Common myeloid progenitor, CD34-positive (primary cell): Measurements from ENCODE around the gene IFIT5.

ENCODE experiments used
- CTCF ChIA-PET: fragments of 350-600 bp; sonication (Branson Sonifier 250); formaldehyde crosslinking; loops from one replicate; lab custom pipeline; 2021; ENCODE audit warnings: antibody characterized with exemption; lab: Charles Lee
- POLR2A ChIA-PET: fragments of 350-600 bp; sonication (Branson Sonifier 250); formaldehyde crosslinking; loops from one replicate; lab custom pipeline; 2021; ENCODE audit warnings: antibody characterized with exemption; lab: Charles Lee
- DNase-seq, 3 donors: peaks; one replicate each; pipeline versions ENCODE4 v3.0.0 to v3.0.0-alpha.2; 2013
- H3K27ac ChIP-seq, 2 experiments: 1 replicate in 1 of 2; 2 replicates in 1 of 2; pipeline ENCODE4 v1.7.0; 2013; ENCODE audit warnings: inconsistent platforms in 2 of 2, low read length in 2 of 2, mild to moderate bottlenecking in 2 of 2, low read depth in 1 of 2, moderate library complexity in 1 of 2; ENCODE audit not compliant: severe bottlenecking in 2 of 2, insufficient read depth in 1 of 2, poor library complexity in 1 of 2
- H3K27me3 ChIP-seq, 5 experiments: replicated peaks in 2 of 5; 1 replicate in 3 of 5; 2 replicates in 2 of 5; pipeline versions ENCODE4 v1.6.1 to v1.7.0; 2013; ENCODE audit warnings: low read length in 4 of 5, mild to moderate bottlenecking in 2 of 5, moderate library complexity in 2 of 5, inconsistent platforms in 1 of 5; ENCODE audit not compliant: insufficient read depth in 5 of 5, control insufficient read depth in 4 of 5
- H3K36me3 ChIP-seq, 4 experiments: 1 replicate in 2 of 4; 2 replicates in 2 of 4; pipeline versions ENCODE4 v1.6.1 to v1.7.0; 2013; ENCODE audit warnings: low read length in 3 of 4, control low read depth in 1 of 4, mild to moderate bottlenecking in 1 of 4; ENCODE audit not compliant: control insufficient read depth in 4 of 4, insufficient read depth in 4 of 4
- H3K4me1 ChIP-seq, 4 experiments: 1 replicate in 3 of 4; 2 replicates in 1 of 4; pipeline versions ENCODE4 v1.6.1 to v1.7.1; 2013; ENCODE audit warnings: low read length in 3 of 4, mild to moderate bottlenecking in 3 of 4, control low read depth in 1 of 4, inconsistent platforms in 1 of 4, moderate library complexity in 1 of 4; ENCODE audit not compliant: control insufficient read depth in 4 of 4, insufficient read depth in 4 of 4; ENCODE audit errors: control extremely low read depth in 1 of 4
- H3K4me3 ChIP-seq, 7 experiments: 1 replicate in 4 of 7; 2 replicates in 3 of 7; pipeline versions ENCODE4 v1.5.1 to v1.7.0; 2013; ENCODE audit warnings: mild to moderate bottlenecking in 7 of 7, low read length in 6 of 7, moderate library complexity in 6 of 7, inconsistent platforms in 2 of 7, low read depth in 2 of 7, control low read depth in 1 of 7; ENCODE audit not compliant: insufficient read depth in 4 of 7, control insufficient read depth in 1 of 7; ENCODE audit errors: extremely low read depth in 1 of 7
- H3K9me3 ChIP-seq, 5 experiments: 1 replicate in 4 of 5; 2 replicates in 1 of 5; pipeline versions ENCODE4 v1.6.1 to v1.7.1; 2013; ENCODE audit warnings: low read length in 4 of 5, mild to moderate bottlenecking in 2 of 5, inconsistent platforms in 1 of 5, low read depth in 1 of 5, moderate library complexity in 1 of 5; ENCODE audit not compliant: control insufficient read depth in 4 of 5, insufficient read depth in 2 of 5; ENCODE audit errors: control extremely low read depth in 1 of 5
- WGBS: methylation state at CpG from one replicate; pipeline ENCODE4 v1.1.5; 2013; ENCODE audit not compliant: insufficient coverage; 5-methylcytosine and 5-hydroxymethylcytosine counted together

IFIT5 gene

GRCh38 chr10:89393898-89394297 lies 20.5 kb upstream of the IFIT5 start:
- ChIA-PET POLR2A (no interaction called here), CTCF (interaction anchor here (1.0 to 1.2 kb wide), 3 partner anchors 10 to 102 kb away, joined by 3 to 4 read pairs (median 3); partner anchors contain the start of gene IFIT3)
- Histone ChIP-seq H3K27ac (no peak overlapping the region), H3K9me3 (no peaks in the 10 kb centered on the region), H3K4me1 (peaks cover 18 to 36% (median 21%) of the 10 kb centered on the region in 4 experiments), H3K36me3 (peaks cover 0 to 5% (median 0%) of the 10 kb centered on the region in 4 experiments), H3K27me3 (no peaks in the 10 kb centered on the region), H3K4me3 (peak overlapping the region in 2 of 7 experiments; percentile 28 to 35)
- DNase-seq = no peak
- 20% methylated on average over 1 of the region's 3 CpGs for WGBS

DNA sequence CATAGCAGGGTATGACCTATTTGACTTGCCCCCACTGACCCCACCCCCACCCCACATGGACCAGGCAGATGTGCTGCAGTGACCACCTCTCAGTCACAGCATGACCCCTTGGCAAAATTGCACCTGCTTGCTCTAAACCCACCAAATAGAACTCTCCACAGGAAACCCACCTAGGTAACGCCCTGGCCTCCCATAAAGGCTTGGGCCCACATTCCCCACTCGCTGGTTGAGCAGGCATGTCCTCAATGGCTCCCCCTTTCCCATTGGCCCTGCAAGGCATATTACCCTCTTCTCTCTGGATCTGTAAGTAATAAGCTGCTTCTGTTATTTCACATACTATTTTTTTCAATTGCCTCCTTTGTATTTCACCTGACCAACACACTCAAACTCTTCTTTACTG lies 19.2 kb upstream of the IFIT5 start:
- Histone ChIP-seq H3K36me3 (peaks cover 0 to 5% (median under 1%) of the 10 kb centered on the region in 4 experiments), H3K4me3 (no peak overlapping the region), H3K27me3 (no peaks in the 10 kb centered on the region), H3K27ac (no peak overlapping the region), H3K4me1 (peaks cover 18 to 36% (median 21%) of the 10 kb centered on the region in 4 experiments), H3K9me3 (no peaks in the 10 kb centered on the region)
- POLR2A ChIA-PET = no interaction called here
- WGBS = 100% methylated on average over 1 of the region's 2 CpGs
- no peak for DNase-seq
- CTCF ChIA-PET = interaction anchor here (1.3 kb wide), 1 partner anchor 149 kb away, joined by 3 read pairs; no protein-coding TSS in a partner anchor

DNA sequence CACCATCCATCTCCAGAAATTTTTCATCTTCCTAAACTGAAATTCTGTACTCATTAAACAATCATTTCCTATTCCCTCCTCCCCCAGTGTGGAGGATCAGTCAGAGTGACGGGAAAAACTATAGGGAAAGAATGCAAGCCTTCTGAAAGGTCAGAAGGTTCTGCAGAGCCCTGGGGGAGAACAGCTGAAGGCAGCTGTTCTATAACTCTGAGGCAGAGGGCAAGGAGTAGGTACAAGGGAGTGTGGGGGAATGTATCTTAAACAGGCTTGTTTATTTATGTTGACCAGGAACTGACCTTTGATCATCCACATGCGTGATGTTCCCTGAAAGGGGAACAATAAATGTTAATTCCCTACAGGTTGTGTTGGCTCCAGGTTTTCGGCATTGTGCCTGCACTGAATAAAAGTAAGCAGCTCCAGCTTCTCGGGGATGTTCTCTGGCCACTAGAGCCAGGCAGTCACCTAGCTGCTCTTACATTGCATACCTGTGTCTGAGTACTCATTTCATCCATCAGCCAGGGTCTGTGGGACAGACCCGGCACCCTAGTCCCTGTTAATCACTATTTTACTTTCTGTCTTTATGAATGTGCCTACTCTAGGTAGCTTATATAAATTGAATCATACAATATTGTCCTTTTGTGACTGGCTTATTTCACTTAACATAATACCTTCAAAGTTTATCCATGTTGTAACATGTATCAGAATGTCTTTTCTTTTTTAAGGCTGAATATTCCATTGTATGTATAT lies 16.2 kb upstream of the IFIT5 start:
- Histone ChIP-seq H3K36me3 (peaks cover 0 to 13% (median 7%) of the 10 kb centered on the region in 4 experiments), H3K27me3 (no peaks in the 10 kb centered on the region), H3K27ac (no peak overlapping the region), H3K9me3 (no peaks in the 10 kb centered on the region), H3K4me1 (peaks cover 3 to 16% (median 9%) of the 10 kb centered on the region in 4 experiments), H3K4me3 (no peak overlapping the region)
- POLR2A ChIA-PET = no interaction called here
- no peak for DNase-seq
- CTCF ChIA-PET = interaction anchor here (0.9 kb wide), 1 partner anchor 9 kb away, joined by 3 read pairs; no protein-coding TSS in a partner anchor
- WGBS = 100% methylated on average over 4 of the region's 5 CpGs

- no peak for DNase-seq
- H3K4me3 ChIP-seq = no peak overlapping the region
- peaks cover 0 to 21% (median 9%) of the 10 kb centered on the region in 4 experiments for H3K36me3 ChIP-seq
- WGBS = 80% methylated on average over 1 of the region's 1 CpG
- peaks cover 0 to 2% (median 0%) of the 10 kb centered on the region in 4 experiments for H3K4me1 ChIP-seq
- CTCF ChIA-PET = no interaction called here
- POLR2A ChIA-PET = no interaction called here
- H3K27me3 ChIP-seq = no peaks in the 10 kb centered on the region
- H3K9me3 ChIP-seq = no peaks in the 10 kb centered on the region
- H3K27ac ChIP-seq = no peak overlapping the region
Observed at GRCh38 chr10:89399956-89400355, 14.4 kb upstream of the IFIT5 start.

DNA sequence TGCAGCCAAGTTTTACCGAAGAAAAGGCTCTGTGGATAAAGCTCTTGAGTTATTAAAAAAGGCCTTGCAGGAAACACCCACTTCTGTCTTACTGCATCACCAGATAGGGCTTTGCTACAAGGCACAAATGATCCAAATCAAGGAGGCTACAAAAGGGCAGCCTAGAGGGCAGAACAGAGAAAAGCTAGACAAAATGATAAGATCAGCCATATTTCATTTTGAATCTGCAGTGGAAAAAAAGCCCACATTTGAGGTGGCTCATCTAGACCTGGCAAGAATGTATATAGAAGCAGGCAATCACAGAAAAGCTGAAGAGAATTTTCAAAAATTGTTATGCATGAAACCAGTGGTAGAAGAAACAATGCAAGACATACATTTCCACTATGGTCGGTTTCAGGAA lies 11.3 kb upstream of the IFIT5 start:
- Histone ChIP-seq H3K27me3 (no peaks in the 10 kb centered on the region), H3K27ac (no peak overlapping the region), H3K4me1 (no peaks in the 10 kb centered on the region), H3K9me3 (no peaks in the 10 kb centered on the region), H3K4me3 (no peak overlapping the region), H3K36me3 (peaks cover 0 to 20% (median 11%) of the 10 kb centered on the region in 4 experiments)
- POLR2A ChIA-PET = no interaction called here
- DNase-seq = no peak
- CTCF ChIA-PET = interaction anchor here (0.9 to 1.8 kb wide), 6 partner anchors 9 to 21 kb away, joined by 3 to 6 read pairs (median 4); partner anchors contain the start of gene IFIT5
- 100% methylated on average over 1 of the region's 2 CpGs for WGBS

GRCh38 chr10:89404104-89405047 lies 10.0 kb upstream of the IFIT5 start:
- no peaks in the 10 kb centered on the region for H3K9me3 ChIP-seq
- H3K4me3 ChIP-seq = no peak overlapping the region
- WGBS = 94% methylated on average over 9 of the region's 11 CpGs
- H3K27me3 ChIP-seq = no peaks in the 10 kb centered on the region
- DNase-seq = no peak
- peaks cover 0 to 18% (median 11%) of the 10 kb centered on the region in 4 experiments for H3K36me3 ChIP-seq
- ChIA-PET POLR2A (no interaction called here), CTCF (interaction anchor here (1.4 kb wide), 1 partner anchor 11 kb away, joined by 3 read pairs; no protein-coding TSS in a partner anchor)
- no peaks in the 10 kb centered on the region for H3K4me1 ChIP-seq
- H3K27ac ChIP-seq = no peak overlapping the region
